ENCODE results near the gene ZYG11B. TPM values are rescaled to one million over a fixed set of nuclear protein-coding genes. Genes with fewer than 3 reads are reported as not detected.
A peak's percentile ranks its signal among the peaks of the same experiment; 100 is the strongest.
"Not testable (repeated sequence)": the region's sequence is repeated elsewhere in the genome, so short reads cannot be mapped to it uniquely, and the experiment has no call there.

ZYG11B gene
- polyA plus RNA-seq, 3 donors, result 7.3 to 17.5 (median 15.8) TPM

GRCh38 chr1:52792036-52792435 lies 65.8 kb downstream of the ZYG11B start:
- intact Hi-C loops (cut with micrococcal nuclease), result no loop called here
- no peaks in the 10 kb centered on the region for H4K20me1 ChIP-seq (ENCODE audit: insufficient read depth, low read length)
- H3K27me3 ChIP-seq (ENCODE audit: control insufficient read depth in 2 of 2, insufficient read depth in 2 of 2, low read length in 2 of 2), result no peaks in the 10 kb centered on the region
- H3K9me3 ChIP-seq (replicated peaks in 1 of 2; ENCODE audit: control insufficient read depth in 1 of 2, insufficient read depth in 1 of 2, low read length in 2 of 2), result no peaks in the 10 kb centered on the region
- DNase-seq, result no peak
- no peak overlapping the region for H3K4me3 ChIP-seq (replicated peaks in 1 of 3; ENCODE audit: low read depth in 2 of 3, low read length in 3 of 3)
- Mint-ChIP-seq H3K4me3 (no peak overlapping the region), H3K27ac (no peak overlapping the region), H3K4me1 (peaks cover 16% of the 10 kb centered on the region), H3K9me3 (no peaks in the 10 kb centered on the region), H3K27me3 (ENCODE audit: low read depth in 3 of 3) (peaks cover 0 to 1% (median 0%) of the 10 kb centered on the region in 3 donors), H3K36me3 (peaks cover 53 to 60% of the 10 kb centered on the region in 2 donors)
- no peak overlapping the region for H3K9ac ChIP-seq (ENCODE audit: insufficient read depth, low read length, poor library complexity, severe bottlenecking)
- H2AFZ ChIP-seq (ENCODE audit: insufficient read depth, low read depth, low read length, poor library complexity, severe bottlenecking), result no peak overlapping the region
- no peak overlapping the region for H3K4me2 ChIP-seq (replicated peaks; ENCODE audit: extremely low read depth, low read length, poor library complexity, severe bottlenecking)
- no peaks in the 10 kb centered on the region for H3K79me2 ChIP-seq (ENCODE audit: insufficient read depth, low read length)
- peaks cover 19 to 72% of the 10 kb centered on the region in 2 donors for H3K36me3 ChIP-seq (replicated peaks in 1 of 2; ENCODE audit: control insufficient read depth in 1 of 2, insufficient read depth in 2 of 2, low read length in 2 of 2)
- WGBS (ENCODE audit: insufficient coverage), result no CpG with 5 or more reads among the region's 1 CpG
- TF ChIP-seq CTCF (IDR thresholded peaks at IDR 0.05), result no peak
- peaks cover 7 to 14% of the 10 kb centered on the region in 2 donors for H3K4me1 ChIP-seq (ENCODE audit: control insufficient read depth in 1 of 2, insufficient read depth in 2 of 2, low read length in 2 of 2)
- no peak overlapping the region for H3K27ac ChIP-seq (ENCODE audit: low read depth in 1 of 2, low read length in 2 of 2)

GRCh38 chr1:52793717-52794116 lies 67.5 kb downstream of the ZYG11B start:
- H4K20me1 ChIP-seq (ENCODE audit: insufficient read depth, low read length); H3K4me3 ChIP-seq (replicated peaks in 1 of 3; ENCODE audit: low read depth in 2 of 3, low read length in 3 of 3); H3K79me2 ChIP-seq (ENCODE audit: insufficient read depth, low read length); H3K4me3 Mint-ChIP-seq; H2AFZ ChIP-seq (ENCODE audit: insufficient read depth, low read depth, low read length, poor library complexity, severe bottlenecking); H3K27me3 Mint-ChIP-seq (ENCODE audit: low read depth in 3 of 3); intact Hi-C loops (cut with micrococcal nuclease); DNase-seq; H3K4me2 ChIP-seq (replicated peaks; ENCODE audit: extremely low read depth, low read length, poor library complexity, severe bottlenecking); H3K27ac ChIP-seq (ENCODE audit: low read depth in 1 of 2, low read length in 2 of 2); H3K9me3 ChIP-seq (replicated peaks in 1 of 2; ENCODE audit: control insufficient read depth in 1 of 2, insufficient read depth in 1 of 2, low read length in 2 of 2); H3K9ac ChIP-seq (ENCODE audit: insufficient read depth, low read length, poor library complexity, severe bottlenecking); H3K27me3 ChIP-seq (ENCODE audit: control insufficient read depth in 2 of 2, insufficient read depth in 2 of 2, low read length in 2 of 2); H3K9me3 Mint-ChIP-seq: not testable (repeated sequence)
- Histone ChIP-seq H3K36me3 (replicated peaks in 1 of 2; ENCODE audit: control insufficient read depth in 1 of 2, insufficient read depth in 2 of 2, low read length in 2 of 2) (peaks cover 22 to 67% of the 10 kb centered on the region in 2 donors), H3K4me1 (ENCODE audit: control insufficient read depth in 1 of 2, insufficient read depth in 2 of 2, low read length in 2 of 2) (peaks cover 7 to 14% of the 10 kb centered on the region in 2 donors)
- Mint-ChIP-seq H3K4me1 (peaks cover 19% of the 10 kb centered on the region), H3K27ac (peak overlapping the region in 2 of 7 donors; percentile 22 to 47), H3K36me3 (peaks cover 39 to 55% of the 10 kb centered on the region in 2 donors)
- WGBS (ENCODE audit: insufficient coverage), result 100% methylated on average over 1 of the region's 7 CpGs

All from CD14-positive monocyte (primary cell).